GM12878 (cell line): Measurements from ENCODE around the gene TTC22. TPM values are rescaled to one million over a fixed set of nuclear protein-coding genes. Genes with fewer than 3 reads are reported as not detected.

Experiments used
- ATAC-seq: fragments of 200-7000 bp; cut with Tn5 transposase; 3 replicates; pipeline ENCODE4 v1.9.1; 2020; ENCODE audit warnings: mild to moderate bottlenecking, moderate library complexity
- BruUV-seq: library from RNA; stranded (reverse); fragments of 400-500 nt; replicated peaks from 2 replicates; lab custom pipeline; 2021; lab: Mats Ljungman, UMichigan
- CTCF ChIA-PET: fragments of 300-600 bp; sonication (Branson Sonifier 250); formaldehyde crosslinking; extraction: SDS; loops from one replicate; lab custom pipeline; 2021; ENCODE audit warnings: inconsistent platforms; lab: Yijun Ruan, JAX
- POLR2A ChIA-PET: fragments of 350-600 bp; formaldehyde crosslinking; extraction: SDS; loops from one replicate; lab custom pipeline; 2021; ENCODE audit warnings: inconsistent platforms; lab: Charles Lee
- RAD21 ChIA-PET: fragments of 300-600 bp; sonication (Branson Sonifier 250); formaldehyde crosslinking; loops from one replicate; lab custom pipeline; 2023; ENCODE audit warnings: antibody characterized with exemption; ENCODE audit not compliant: unreplicated experiment; lab: Charles Lee
- SMC1A ChIA-PET: fragments of 300-600 bp; sonication (Branson Sonifier 250); formaldehyde crosslinking; loops from one replicate; lab custom pipeline; 2023; ENCODE audit not compliant: unreplicated experiment, uncharacterized antibody; lab: Charles Lee
- DNase-seq: peaks from one replicate; pipeline ENCODE4 v3.0.0-alpha.2; 2011; ENCODE audit warnings: low read depth, low spot score
- FAIRE-seq: peaks from 3 replicates; lab custom pipeline; 2011; peaks lifted over from hg19 to GRCh38; lab: Jason Lieb, UNC
- H2AFZ ChIP-seq: 2 replicates; pipeline ENCODE4 v1.6.0; 2011; ENCODE audit warnings: low read depth, low read length, control low read depth; ENCODE audit not compliant: control insufficient read depth
- H3K27ac ChIP-seq: 2 replicates; pipeline ENCODE4 v1.5.1; 2011; ENCODE audit warnings: control low read depth; ENCODE audit not compliant: control insufficient read depth, insufficient read depth
- H3K27me3 ChIP-seq, 2 experiments: replicated peaks in 1 of 2; 2 replicates each; pipeline versions ENCODE4 v1.6.0 to v1.6.1; 2011; ENCODE audit warnings: low read length in 1 of 2; ENCODE audit not compliant: control insufficient read depth in 2 of 2, insufficient read depth in 2 of 2
- H3K36me3 ChIP-seq, 2 experiments: 2 replicates each; pipeline ENCODE4 v1.5.1; 2011; ENCODE audit warnings: low read length in 1 of 2; ENCODE audit not compliant: control insufficient read depth in 2 of 2, insufficient read depth in 2 of 2
- H3K4me1 ChIP-seq: 2 replicates; pipeline ENCODE4 v1.6.1; 2011; ENCODE audit warnings: mild to moderate bottlenecking, low read length, moderate library complexity, mixed read lengths; ENCODE audit not compliant: control insufficient read depth, insufficient read depth
- H3K4me2 ChIP-seq: 2 replicates; pipeline ENCODE4 v1.6.0; 2011; ENCODE audit warnings: control low read depth; ENCODE audit not compliant: control insufficient read depth, insufficient read depth
- H3K4me3 ChIP-seq: fragments of 200-600 bp; sonication (generic); 2 replicates; pipeline ENCODE4 v1.5.1; 2016
- H3K79me2 ChIP-seq: 2 replicates; pipeline ENCODE4 v1.6.0; 2011; ENCODE audit warnings: low read length; ENCODE audit not compliant: control insufficient read depth, insufficient read depth
- H3K9ac ChIP-seq: 2 replicates; pipeline ENCODE4 v1.8.0; 2011; ENCODE audit warnings: low read length, control low read depth, mixed read lengths; ENCODE audit not compliant: control insufficient read depth, insufficient read depth
- H3K9me3 ChIP-seq: replicated peaks from 3 replicates; pipeline ENCODE4 v1.5.1; 2011; ENCODE audit warnings: mild to moderate bottlenecking, low read length; ENCODE audit not compliant: control insufficient read depth, insufficient read depth
- H4K20me1 ChIP-seq: 2 replicates; pipeline ENCODE4 v1.6.0; 2011; ENCODE audit not compliant: control insufficient read depth, insufficient read depth
- ATF2 ChIP-seq: IDR thresholded peaks from 2 replicates; pipeline ENCODE4 v1.6.1; 2012; ENCODE audit warnings: low read length, inconsistent platforms
- CEBPB ChIP-seq, 2 experiments: fragments of 150-350 bp in 1 of 2; IDR thresholded peaks; 2 replicates each; pipeline ENCODE4 v1.6.1; 2012 to 2014; ENCODE audit warnings: low read depth in 2 of 2, low read length in 2 of 2, borderline replicate concordance in 1 of 2, inconsistent platforms in 1 of 2
- KAT2A ChIP-seq: conservative IDR thresholded peaks from 2 replicates; pipeline ENCODE4 v1.6.1; 2011; ENCODE audit warnings: low read depth, low read length; ENCODE audit not compliant: control insufficient read depth
- LARP7 ChIP-seq: fragments of 450-650 bp; IDR thresholded peaks from 2 replicates; pipeline ENCODE4 v1.6.1; 2017; ENCODE audit warnings: mild to moderate bottlenecking
- MEF2A ChIP-seq: IDR thresholded peaks from 2 replicates; pipeline ENCODE4 v1.6.1; 2011; ENCODE audit warnings: low read depth, mild to moderate bottlenecking, low read length, moderate library complexity; ENCODE audit not compliant: insufficient read depth
- NBN ChIP-seq: fragments of 450-650 bp; IDR thresholded peaks from 2 replicates; pipeline ENCODE4 v1.6.1; 2016
- PAX5 ChIP-seq: IDR thresholded peaks from 2 replicates; pipeline ENCODE4 v1.6.1; 2011; ENCODE audit warnings: low read depth, low read length, borderline replicate concordance
- PAX8 ChIP-seq: fragments of 450-650 bp; IDR thresholded peaks from 2 replicates; pipeline ENCODE4 v1.6.1; 2017; ENCODE audit warnings: mild to moderate bottlenecking, moderate library complexity
- PKNOX1 ChIP-seq: fragments of 450-650 bp; IDR thresholded peaks from 2 replicates; pipeline ENCODE4 v1.6.1; 2016; ENCODE audit warnings: mild to moderate bottlenecking
- RB1 ChIP-seq: fragments of 450-650 bp; formaldehyde crosslinking; IDR thresholded peaks from 2 replicates; pipeline ENCODE4 v1.6.1; 2017; ENCODE audit warnings: mild to moderate bottlenecking, borderline replicate concordance
- RELB ChIP-seq: fragments of 450-650 bp; IDR thresholded peaks from 2 replicates; pipeline ENCODE4 v1.6.1; 2017; ENCODE audit warnings: low read depth, mild to moderate bottlenecking, moderate library complexity
- SREBF2 ChIP-seq: IDR thresholded peaks from 2 replicates; pipeline ENCODE4 v1.6.1; 2012; ENCODE audit warnings: mild to moderate bottlenecking, low read length
- ZBTB4 ChIP-seq: fragments of 450-650 bp; formaldehyde crosslinking; IDR thresholded peaks from 2 replicates; pipeline ENCODE4 v1.4.0; 2022; ENCODE audit warnings: mild to moderate bottlenecking, moderate library complexity
- WGBS: methylation state at CpG from one replicate; pipeline ENCODE4 v1.1.6; 2016; ENCODE audit warnings: low lambda C conversion rate; ENCODE audit not compliant: insufficient replicate concordance, insufficient coverage; ENCODE audit errors: missing lambda C conversion rate; 5-methylcytosine and 5-hydroxymethylcytosine counted together
- in situ Hi-C: fragments of 300-500 bp; cut with MboI; formaldehyde crosslinking; loops from 9 replicates; pipeline ENCODE4 v1.14.3; 2018; ENCODE audit warnings: mixed read lengths
- intact Hi-C: fragments of 100-400 bp; cut with micrococcal nuclease; formaldehyde crosslinking; loops from one replicate; pipeline ENCODE4 v1.14.2; 2022; ENCODE audit not compliant: unreplicated experiment
- polyA plus RNA-seq, 11 experiments: library from polyadenylated mRNA; depleted of rRNA in 4 of 11; unstranded in 6 of 11; stranded (reverse) in 5 of 11; fragments of >200 nt; fragmentation: Nextera tagmentation in 4 of 11; fragmentation: Illumina TruSeq in 1 of 11; extraction: Ambion mirVana in 4 of 11; extraction: Trizol in 1 of 11; gene quantifications; 1 replicate in 1 of 11; 2 replicates in 10 of 11; pipeline versions ENCODE4 v1.2.1 to v1.2.3, GENCODE V29; 2011 to 2016; ENCODE audit warnings: inconsistent platforms in 2 of 11, missing spikeins in 2 of 11, low read depth in 1 of 11
- total RNA-seq, 4 experiments: library from RNA; depleted of rRNA in 3 of 4; stranded (reverse); fragments of >200 nt in 3 of 4; fragmentation: Illumina TruSeq in 1 of 4; extraction: Trizol in 1 of 4; gene quantifications; 2 replicates each; pipeline versions ENCODE4 v1.2.1 to v1.2.3, GENCODE V29; 2013 to 2021

The TTC22 gene
- total and polyA plus RNA-seq, 10 of the 15 experiments (the other 5 are each of a cell fraction or from before 2014, with no cell fraction given), result 0.64 to 5.1 (median 1.9) TPM

GRCh38 chr1:54845772-54846171 lies 44.6 kb upstream of the TTC22 start (continued):
- TF ChIP-seq ATF2 (no peak), MEF2A (no peak), ZBTB4 (no peak)

- Histone ChIP-seq H3K4me2 (no peak overlapping the region), H2AFZ (no peak overlapping the region), H3K27ac (no peak overlapping the region), H3K36me3 (peaks cover 0 to 7% of the 10 kb centered on the region in 2 experiments; a peak in 2 of 4 replicates), H3K79me2 (no peaks in the 10 kb centered on the region), H3K9ac (no peak overlapping the region), H3K27me3 (no peaks in the 10 kb centered on the region), H4K20me1 (no peaks in the 10 kb centered on the region), H3K9me3 (no peaks in the 10 kb centered on the region), H3K4me1 (no peaks in the 10 kb centered on the region), H3K4me3 (no peak overlapping the region)
- intact Hi-C loops (no loop called here), in situ Hi-C loops (no loop called here)
- FAIRE-seq (no peak), DNase-seq (no peak), ATAC-seq (no peak)
- 82% methylated on average over 3 of the region's 3 CpGs for WGBS
- ChIA-PET CTCF (interaction anchor here (0.5 kb wide), 1 partner anchor 1090 kb away, joined by 3 read pairs; no protein-coding TSS in a partner anchor), RAD21 (no interaction called here), POLR2A (interaction anchor here (0.6 to 0.7 kb wide), 2 partner anchors 440 to 953 kb away, joined by 3 to 4 read pairs; no protein-coding TSS in a partner anchor), SMC1A (no interaction called here)
- BruUV-seq, result no TSS peak
- no peak for TF ChIP-seq CEBPB (IDR thresholded peaks at IDR 0.05; ENCODE audit: borderline replicate concordance in 1 of 2, low read depth in 2 of 2, low read length in 2 of 2)
- TF ChIP-seq LARP7, result no peak
- no peak for TF ChIP-seq MEF2A
- TF ChIP-seq PAX5, result no peak
- no peak for TF ChIP-seq PKNOX1
- TF ChIP-seq NBN, result no peak
- no peak for TF ChIP-seq RELB
- no peak for TF ChIP-seq KAT2A
- no peak for TF ChIP-seq PAX8
- no peak for TF ChIP-seq RB1
- TF ChIP-seq SREBF2, result no peak
These were observed 43.4 kb upstream of the TTC22 start for GRCh38 chr1:54844564-54844963.
